B cell (primary cell): Measurements from ENCODE around the gene DNAH11. TPM values are rescaled to one million over a fixed set of nuclear protein-coding genes. Genes with fewer than 3 reads are reported as not detected.
"Not testable (repeated sequence)": the region's sequence is repeated elsewhere in the genome, so short reads cannot be mapped to it uniquely, and the experiment has no call there.

ENCODE experiments used
- ATAC-seq: fragments of 200-7000 bp; cut with Tn5 transposase; one replicate; pipeline ENCODE4 v1.10.0; 2021; ENCODE audit warnings: low read depth, mild to moderate bottlenecking, moderate number of reproducible peaks, moderate library complexity
- CTCF ChIA-PET: fragments of 350-600 bp; sonication (Branson Sonifier 250); formaldehyde crosslinking; loops from one replicate; lab custom pipeline; 2021; ENCODE audit warnings: antibody characterized with exemption, inconsistent platforms; lab: Charles Lee
- POLR2A ChIA-PET: fragments of 350-600 bp; sonication (Branson Sonifier 250); formaldehyde crosslinking; loops from one replicate; lab custom pipeline; 2021; ENCODE audit warnings: antibody characterized with exemption; lab: Charles Lee
- DNase-seq: peaks from one replicate; pipeline ENCODE4 v3.0.0; 2013
- H2AFZ ChIP-seq: 2 replicates; pipeline ENCODE4 v1.6.1; 2012; ENCODE audit warnings: mild to moderate bottlenecking, low read depth, low read length; ENCODE audit not compliant: insufficient read depth, poor library complexity, severe bottlenecking
- H3K27ac ChIP-seq, 2 donors: 1 replicate in 1 of 2; 2 replicates in 1 of 2; pipeline ENCODE4 v1.5.1; 2012 to 2013; ENCODE audit warnings: low read length in 2 of 2, mild to moderate bottlenecking in 2 of 2, moderate library complexity in 1 of 2
- H3K27me3 ChIP-seq, 4 experiments: fragments of 200-600 bp in 1 of 4; sonication (generic) in 1 of 4; replicated peaks in 1 of 4; 1 replicate in 2 of 4; 2 replicates in 2 of 4; pipeline versions ENCODE4 v1.6.1 to v1.7.0; 2013 to 2016; ENCODE audit warnings: low read length in 3 of 4, mild to moderate bottlenecking in 2 of 4, mixed read lengths in 1 of 4, moderate library complexity in 1 of 4; ENCODE audit not compliant: insufficient read depth in 4 of 4, control insufficient read depth in 3 of 4; ENCODE audit errors: control extremely low read depth in 1 of 4
- H3K36me3 ChIP-seq, 2 experiments: replicated peaks in 1 of 2; 1 replicate in 1 of 2; 2 replicates in 1 of 2; pipeline versions ENCODE4 v1.6.1 to v1.7.1; 2013; ENCODE audit warnings: low read length in 1 of 2; ENCODE audit not compliant: insufficient read depth in 2 of 2, control insufficient read depth in 1 of 2; ENCODE audit errors: control extremely low read depth in 1 of 2, extremely low read depth in 1 of 2
- H3K4me1 ChIP-seq, 2 donors: fragments of 200-600 bp in 1 of 2; sonication (generic) in 1 of 2; 1 replicate in 1 of 2; 2 replicates in 1 of 2; pipeline versions ENCODE4 v1.5.1 to v1.6.1; 2013 to 2017; ENCODE audit warnings: low read length in 2 of 2; ENCODE audit not compliant: control insufficient read depth in 2 of 2, insufficient read depth in 2 of 2
- H3K4me2 ChIP-seq: replicated peaks from 2 replicates; pipeline ENCODE3; 2012; ENCODE audit warnings: mild to moderate bottlenecking, low read depth, low read length; ENCODE audit not compliant: poor library complexity, severe bottlenecking
- H3K4me3 ChIP-seq, 5 experiments: fragments of 200-600 bp in 1 of 5; sonication (generic) in 1 of 5; 1 replicate in 3 of 5; 2 replicates in 2 of 5; pipeline versions ENCODE4 v1.5.1 to v1.7.0; 2011 to 2016; ENCODE audit warnings: low read length in 4 of 5, mild to moderate bottlenecking in 4 of 5, low read depth in 2 of 5, control low read depth in 1 of 5, moderate library complexity in 1 of 5; ENCODE audit not compliant: insufficient read depth in 1 of 5; ENCODE audit errors: control extremely low read depth in 1 of 5, extremely low read depth in 1 of 5
- H3K79me2 ChIP-seq: fragments of 200-600 bp; sonication (generic); one replicate; pipeline ENCODE4 v1.6.0; 2016; ENCODE audit warnings: low read length; ENCODE audit not compliant: control insufficient read depth, insufficient read depth
- H3K9ac ChIP-seq: fragments of 200-600 bp; sonication (generic); 2 replicates; pipeline ENCODE4 v1.6.1; 2017; ENCODE audit warnings: mild to moderate bottlenecking, low read length, moderate library complexity
- H3K9me3 ChIP-seq, 3 donors: one replicate each; pipeline versions ENCODE4 v1.6.1 to v1.7.1; 2013; ENCODE audit warnings: low read length in 2 of 3; ENCODE audit not compliant: control insufficient read depth in 2 of 3, insufficient read depth in 1 of 3; ENCODE audit errors: control extremely low read depth in 1 of 3
- H4K20me1 ChIP-seq: 2 replicates; pipeline ENCODE4 v1.6.0; 2012; ENCODE audit warnings: mild to moderate bottlenecking, low read length; ENCODE audit not compliant: insufficient read depth, control insufficient read depth, poor library complexity, severe bottlenecking
- H3K27ac Mint-ChIP-seq: one replicate; pipeline ENCODE4 v1.8.0; 2021; ENCODE audit warnings: mixed read lengths
- H3K27me3 Mint-ChIP-seq: one replicate; pipeline ENCODE4 v1.8.0; 2021; ENCODE audit warnings: mixed read lengths
- H3K4me1 Mint-ChIP-seq: one replicate; pipeline ENCODE4 v1.8.0; 2021; ENCODE audit warnings: mixed read lengths
- H3K4me3 Mint-ChIP-seq: one replicate; pipeline ENCODE4 v1.8.0; 2021; ENCODE audit warnings: mixed read lengths
- H3K9me3 Mint-ChIP-seq: one replicate; pipeline ENCODE4 v1.8.0; 2022; ENCODE audit warnings: mixed read lengths; ENCODE audit not compliant: insufficient read depth
- CTCF ChIP-seq: fragments of 200-600 bp; IDR thresholded peaks from one replicate; pipeline ENCODE4 v1.8.0; 2022; ENCODE audit warnings: antibody characterized with exemption, mild to moderate bottlenecking
- EZH2 ChIP-seq: IDR thresholded peaks from 2 replicates; pipeline ENCODE4 v1.6.1; 2012; ENCODE audit warnings: borderline replicate concordance, low read depth, mild to moderate bottlenecking, moderate library complexity, low read length; ENCODE audit not compliant: insufficient read depth, poor library complexity, severe bottlenecking
- WGBS: methylation state at CpG from one replicate; pipeline ENCODE4 v1.1.5; 2013; ENCODE audit warnings: missing lambda C conversion rate; ENCODE audit not compliant: insufficient coverage; 5-methylcytosine and 5-hydroxymethylcytosine counted together
- intact Hi-C: fragments of 100-400 bp; cut with micrococcal nuclease; formaldehyde crosslinking; loops from one replicate; pipeline ENCODE4 v1.10.0; 2022
- polyA plus RNA-seq: library from polyadenylated mRNA; depleted of rRNA; stranded (reverse); fragments of >200 nt; gene quantifications from 2 replicates; pipeline ENCODE4 v1.2.3, GENCODE V29; 2012
- total RNA-seq, 2 donors: library from RNA; stranded (reverse); fragments of 120-200 nt in 1 of 2; gene quantifications; 1 replicate in 1 of 2; 2 replicates in 1 of 2; pipeline versions ENCODE4 v1.2.3 to v1.2.4, GENCODE V29; 2013 to 2022

Gene DNAH11
- total and polyA plus RNA-seq, 2 donors (not counting 1 experiment from before 2014, with no cell fraction given) = not detected

GRCh38 chr7:21730399-21730798, 187.6 kb downstream of the DNAH11 start:
- intact Hi-C loops = no loop called here
- TF ChIP-seq CTCF (no peak), EZH2 (no peak)
- POLR2A ChIA-PET = no interaction called here
- no peaks in the 10 kb centered on the region for H3K4me1 ChIP-seq
- Mint-ChIP-seq H3K4me1 (no peaks in the 10 kb centered on the region), H3K27me3 (peaks cover 7% of the 10 kb centered on the region), H3K9me3 (no peaks in the 10 kb centered on the region), H3K27ac (no peak overlapping the region), H3K4me3 (no peak overlapping the region)
- no peak overlapping the region for H3K4me2 ChIP-seq
- H2AFZ ChIP-seq = no peak overlapping the region
- DNase-seq (no peak), ATAC-seq (no peak)
- no peaks in the 10 kb centered on the region for H3K36me3 ChIP-seq
- H3K27ac ChIP-seq = no peak overlapping the region
- H3K4me3 ChIP-seq = no peak overlapping the region
- H3K9me3 ChIP-seq = no peaks in the 10 kb centered on the region
- no peaks in the 10 kb centered on the region for H4K20me1 ChIP-seq
- H3K27me3 ChIP-seq = no peaks in the 10 kb centered on the region
- CTCF ChIA-PET = no interaction called here
- H3K9ac ChIP-seq = no peak overlapping the region
- no peaks in the 10 kb centered on the region for H3K79me2 ChIP-seq
- 100% methylated on average over 1 of the region's 2 CpGs for WGBS

DNA sequence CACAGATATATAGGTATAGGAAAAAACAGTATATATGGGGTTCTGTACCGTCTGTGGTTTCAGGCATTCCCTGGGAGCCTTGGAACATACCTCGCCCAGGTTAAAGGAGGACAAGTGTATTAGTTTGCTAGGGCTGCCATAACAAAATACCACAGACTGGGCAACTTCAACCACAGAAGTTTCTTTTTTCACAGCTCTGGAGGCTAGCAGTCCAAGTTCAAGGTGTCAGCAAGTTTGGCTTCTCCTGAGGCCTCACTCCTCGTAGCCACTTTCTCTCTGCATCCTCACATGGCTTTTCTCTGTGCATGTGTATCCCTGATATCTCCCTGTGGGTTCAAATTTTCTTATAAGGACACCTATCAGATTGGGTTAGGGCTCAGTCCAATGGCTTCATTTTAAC, 189.1 kb downstream of the DNAH11 start:
- no peaks in the 10 kb centered on the region for H4K20me1 ChIP-seq
- H3K79me2 ChIP-seq = no peaks in the 10 kb centered on the region
- ChIA-PET CTCF (no interaction called here), POLR2A (no interaction called here)
- H3K27ac ChIP-seq = no peak overlapping the region
- no peak overlapping the region for H3K9ac ChIP-seq
- no peaks in the 10 kb centered on the region for H3K9me3 Mint-ChIP-seq
- H3K27ac Mint-ChIP-seq = no peak overlapping the region
- no peaks in the 10 kb centered on the region for H3K4me1 ChIP-seq
- intact Hi-C loops = no loop called here
- H3K36me3 ChIP-seq = no peaks in the 10 kb centered on the region
- no peak overlapping the region for H3K4me3 ChIP-seq
- peaks cover 7% of the 10 kb centered on the region for H3K27me3 Mint-ChIP-seq
- 90% methylated on average over 1 of the region's 3 CpGs for WGBS
- H3K4me1 Mint-ChIP-seq = no peaks in the 10 kb centered on the region
- no peak overlapping the region for H2AFZ ChIP-seq
- no peak for TF ChIP-seq CTCF
- no peak for TF ChIP-seq EZH2
- no peak for ATAC-seq
- no peaks in the 10 kb centered on the region for H3K27me3 ChIP-seq
- no peaks in the 10 kb centered on the region for H3K9me3 ChIP-seq
- H3K4me2 ChIP-seq = no peak overlapping the region
- H3K4me3 Mint-ChIP-seq = no peak overlapping the region
- no peak for DNase-seq

GRCh38 chr7:21732956-21733355, 190.1 kb downstream of the DNAH11 start:
- H3K4me1 Mint-ChIP-seq, CTCF ChIA-PET, H3K79me2 ChIP-seq, H4K20me1 ChIP-seq, POLR2A ChIA-PET, H3K4me2 ChIP-seq, ATAC-seq, DNase-seq, H3K9me3 ChIP-seq, H3K27me3 ChIP-seq, H2AFZ ChIP-seq, H3K36me3 ChIP-seq, intact Hi-C loops, H3K27ac ChIP-seq, H3K4me3 Mint-ChIP-seq, H3K9ac ChIP-seq, H3K9me3 Mint-ChIP-seq, H3K4me3 ChIP-seq, H3K4me1 ChIP-seq, H3K27ac Mint-ChIP-seq, H3K27me3 Mint-ChIP-seq: not testable (repeated sequence)
- 83% methylated on average over 3 of the region's 6 CpGs for WGBS
